DMS79 treated with DMSO at 0.1 percent for 48 hours (cell line): Measurements from ENCODE around the gene GPHN.

ENCODE experiments used
- DNase-seq: peaks from one replicate; lab custom pipeline; 2025; lab: John Stamatoyannopoulos, UW

Gene GPHN

DNA sequence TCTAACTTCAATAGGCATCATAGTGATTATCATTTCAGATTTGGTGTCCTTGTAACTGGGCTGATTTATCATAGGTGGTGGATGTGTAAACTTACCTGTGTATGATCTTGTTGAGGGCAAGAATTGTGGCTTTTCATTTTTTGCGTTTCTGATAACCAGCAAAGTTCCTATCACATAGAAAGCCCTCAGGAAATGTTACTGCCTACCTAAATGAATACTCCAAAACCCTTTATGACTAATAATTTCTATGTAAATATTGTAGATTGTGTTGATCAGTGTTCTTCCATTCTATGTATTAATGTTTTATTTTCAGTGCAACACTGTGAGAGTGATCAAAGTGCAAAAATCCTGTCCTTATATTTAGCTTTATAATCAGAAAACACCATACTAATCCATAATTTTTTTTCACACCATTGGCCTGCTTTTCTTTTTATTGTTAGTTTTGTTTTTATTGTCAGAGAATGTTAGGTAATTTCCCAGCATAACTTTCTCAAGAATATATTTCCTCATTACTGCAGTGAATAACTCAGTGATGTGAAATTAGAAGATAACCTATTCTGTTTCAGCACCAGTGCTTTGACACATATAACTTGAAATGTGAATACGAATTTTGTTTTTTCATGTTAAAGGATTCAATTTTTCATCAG is 94.1 kb downstream of the GPHN start:
- no peak for DNase-seq

- DNase-seq, result no peak
Measured at GRCh38 chr14:66603945-66604344, 96.0 kb downstream of the GPHN start.

DNA sequence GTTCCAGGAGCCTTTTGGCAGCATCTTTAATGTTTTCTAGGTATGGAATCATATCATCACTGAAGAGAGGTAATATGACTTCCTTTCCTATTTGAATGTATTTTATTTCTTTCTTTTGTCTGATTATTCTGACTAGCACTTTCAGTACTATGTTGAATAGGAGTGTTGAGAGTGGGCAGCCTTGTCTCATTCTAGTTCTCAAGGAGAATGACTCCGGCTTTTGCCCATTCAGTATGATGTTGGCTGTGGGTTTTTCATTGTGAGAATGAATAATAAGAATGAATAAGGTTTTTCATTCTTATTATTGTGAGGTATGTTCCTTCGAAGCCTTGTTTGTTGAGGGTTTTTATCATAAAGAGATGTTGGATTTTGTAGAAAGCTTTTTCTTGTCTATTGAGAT is 98.9 kb downstream of the GPHN start:
- DNase-seq, result no peak

DNA sequence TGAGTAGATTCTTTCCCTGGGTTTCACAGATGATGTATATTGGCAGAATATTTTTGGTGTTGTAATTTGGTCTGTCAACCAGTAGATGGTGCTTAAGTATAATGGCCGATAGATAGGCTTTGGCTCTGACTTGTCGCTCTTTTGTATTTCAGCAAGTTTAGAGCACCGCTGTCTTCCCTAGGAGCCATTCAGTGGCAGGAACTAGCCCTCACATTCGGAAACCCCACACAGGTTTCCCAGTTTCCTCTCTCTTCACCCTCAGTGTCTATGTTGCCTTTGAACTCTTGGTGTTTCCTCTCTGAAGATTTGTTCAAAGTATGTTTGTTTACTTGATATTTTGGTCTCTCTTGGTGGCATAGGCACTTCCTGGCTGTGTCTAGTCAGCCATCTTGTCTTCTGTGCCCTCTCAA is 102.2 kb downstream of the GPHN start:
- DNase-seq, result no peak

GRCh38 chr14:66613344-66613743 is 105.4 kb downstream of the GPHN start:
- DNase-seq, result no peak

- no peak for DNase-seq
Measured at GRCh38 chr14:66619952-66620351, 112.0 kb downstream of the GPHN start.

GRCh38 chr14:66623838-66624237 is 115.9 kb downstream of the GPHN start:
- DNase-seq, result no peak

- no peak for DNase-seq
Measured at GRCh38 chr14:66624336-66624937, 116.5 kb downstream of the GPHN start.

GRCh38 chr14:66628636-66629035 is 120.7 kb downstream of the GPHN start:
- DNase-seq, result no peak

GRCh38 chr14:66629499-66629898 is 121.6 kb downstream of the GPHN start:
- DNase-seq, result no peak

DNA sequence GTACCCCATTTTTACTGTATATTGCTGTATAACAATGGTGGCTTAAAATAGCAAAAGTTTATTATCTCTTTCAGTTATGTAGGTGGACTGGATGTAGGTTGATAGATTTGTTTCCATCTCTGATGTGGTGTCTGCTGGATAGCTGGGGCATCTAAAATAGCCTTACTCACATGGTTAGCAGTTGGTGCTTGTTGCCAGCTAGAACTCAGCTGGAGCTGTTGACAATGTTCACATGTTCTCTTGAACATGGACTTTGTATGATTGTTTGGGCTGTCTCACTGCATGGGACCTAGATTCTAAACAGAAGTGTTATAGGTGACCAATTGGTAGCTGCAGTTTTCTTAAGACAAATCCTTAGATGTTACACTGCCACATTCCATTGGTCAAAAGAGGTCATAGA is 126.9 kb downstream of the GPHN start:
- DNase-seq, result no peak

DNA sequence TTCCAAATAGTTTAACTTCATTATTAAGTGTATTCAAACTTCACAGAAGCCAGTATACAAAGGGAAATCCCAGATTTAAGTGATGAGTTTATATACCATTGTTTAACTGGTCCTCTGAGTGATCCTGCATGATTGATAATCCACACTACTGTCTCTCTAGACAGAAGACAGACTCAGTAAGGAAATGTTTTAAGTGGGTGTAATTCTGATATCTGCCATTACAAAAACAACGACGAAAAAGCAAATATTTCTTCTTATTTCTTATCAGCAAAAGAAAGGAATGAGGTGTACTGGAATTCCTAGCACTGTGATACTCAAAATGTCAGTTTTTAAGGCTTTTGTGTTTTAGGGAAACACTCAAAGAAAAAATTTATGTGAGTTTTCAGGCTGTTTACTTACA is 127.5 kb downstream of the GPHN start:
- no peak for DNase-seq

GRCh38 chr14:66636240-66636639 is 128.3 kb downstream of the GPHN start:
- no peak for DNase-seq

GRCh38 chr14:66638689-66639088 is 130.7 kb downstream of the GPHN start:
- DNase-seq, result no peak

- DNase-seq, result no peak
Measured at GRCh38 chr14:66641861-66642635, 134.1 kb downstream of the GPHN start.

GRCh38 chr14:66643344-66643743 is 135.4 kb downstream of the GPHN start:
- DNase-seq, result no peak

GRCh38 chr14:66645716-66646115 is 137.8 kb downstream of the GPHN start:
- DNase-seq, result no peak

- DNase-seq, result no peak
Measured at GRCh38 chr14:66649498-66649897, 141.6 kb downstream of the GPHN start.

GRCh38 chr14:66650491-66650911 is 142.6 kb downstream of the GPHN start:
- DNase-seq, result no peak

- no peak for DNase-seq
Measured at GRCh38 chr14:66651536-66652220, 143.7 kb downstream of the GPHN start.

DNA sequence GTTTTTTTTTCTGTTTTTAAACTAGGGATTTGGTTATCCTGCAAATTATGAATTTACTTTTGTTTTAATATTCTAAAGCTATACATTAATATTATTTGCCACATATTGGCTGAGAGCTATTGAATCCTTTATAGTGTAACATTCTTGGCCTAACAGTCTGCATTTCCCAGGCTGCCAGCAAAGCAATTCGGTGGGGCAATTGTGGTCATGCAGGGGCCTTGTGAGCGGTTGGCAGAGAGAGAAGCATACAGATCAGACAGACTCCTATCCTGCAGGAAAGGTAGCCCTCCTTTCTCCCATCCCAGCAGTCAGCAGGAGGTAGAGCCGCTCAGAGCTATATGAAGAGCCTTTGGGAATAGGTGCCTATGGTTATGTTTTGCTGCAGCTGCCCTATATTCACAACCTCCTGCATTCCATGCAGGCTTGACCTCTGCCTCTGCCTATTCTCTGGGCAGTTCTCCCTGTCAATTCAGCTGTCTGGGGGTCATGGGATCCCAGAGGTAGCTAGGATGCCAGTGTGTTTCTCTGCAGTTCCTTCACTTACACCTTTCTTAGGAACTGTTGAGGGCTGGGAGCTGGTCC is 144.7 kb downstream of the GPHN start:
- no peak for DNase-seq

- no peak for DNase-seq
Measured at GRCh38 chr14:66657780-66658179, 149.8 kb downstream of the GPHN start.
